HG03064 (cell line): ENCODE data around the gene SGMS1.
A peak's percentile ranks its signal among the peaks of the same experiment; 100 is the strongest.

ENCODE experiments used
- ATAC-seq: cut with Tn5 transposase; IDR thresholded peaks from one replicate; pipeline ENCODE4 v1.9.1; 2021; ENCODE audit warnings: low read depth; ENCODE audit not compliant: unreplicated experiment

SGMS1 gene

GRCh38 chr10:50636618-50637579 is 13.1 kb upstream of the SGMS1 start:
- peak; percentile 93 for ATAC-seq

- ATAC-seq = no peak
Measured at GRCh38 chr10:50635286-50635685, 11.5 kb upstream of the SGMS1 start.

- no peak for ATAC-seq
Measured at GRCh38 chr10:50634479-50634878, 10.7 kb upstream of the SGMS1 start.

GRCh38 chr10:50631052-50631451 is 7.3 kb upstream of the SGMS1 start:
- ATAC-seq = no peak

GRCh38 chr10:50629495-50630122 is 5.9 kb upstream of the SGMS1 start:
- ATAC-seq = no peak

- no peak for ATAC-seq
Measured at GRCh38 chr10:50627896-50628295, 4.1 kb upstream of the SGMS1 start.

- no peak for ATAC-seq
Measured at GRCh38 chr10:50627443-50627842, 3.7 kb upstream of the SGMS1 start.

GRCh38 chr10:50625649-50626132 is 1.9 kb upstream of the SGMS1 start:
- ATAC-seq = no peak

GRCh38 chr10:50624866-50625501 is 1.2 kb upstream of the SGMS1 start:
- ATAC-seq = peak; percentile 41

GRCh38 chr10:50624413-50624865 is 683 bp upstream of the SGMS1 start:
- ATAC-seq = peak; percentile 45

- ATAC-seq = peak; percentile 9
Measured at GRCh38 chr10:50622706-50623662, 772 bp downstream of the SGMS1 start.

GRCh38 chr10:50621968-50622705 is 1.6 kb downstream of the SGMS1 start:
- ATAC-seq = peak; percentile 29

- no peak for ATAC-seq
Measured at GRCh38 chr10:50620899-50621298, 2.9 kb downstream of the SGMS1 start.

- ATAC-seq = no peak
Measured at GRCh38 chr10:50619882-50620281, 3.9 kb downstream of the SGMS1 start.

GRCh38 chr10:50619166-50619565 is 4.6 kb downstream of the SGMS1 start:
- ATAC-seq = no peak

- no peak for ATAC-seq
Measured at GRCh38 chr10:50618624-50619023, 5.1 kb downstream of the SGMS1 start.

GRCh38 chr10:50615658-50616057 is 8.1 kb downstream of the SGMS1 start:
- no peak for ATAC-seq

GRCh38 chr10:50614444-50615137 is 9.2 kb downstream of the SGMS1 start:
- no peak for ATAC-seq
